Brain microvascular endothelial cell (primary cell): ENCODE data around the gene MEG3.
A peak's percentile ranks its signal among the peaks of the same experiment; 100 is the strongest.

Source experiments
- DNase-seq: peaks from one replicate; pipeline ENCODE4 v3.0.0-alpha.2; 2020
- H3K27ac ChIP-seq: fragments of 250-450 bp; sonication (Bioruptor Pico); 2 replicates; pipeline ENCODE4 v1.5.1; 2020; ENCODE audit warnings: mild to moderate bottlenecking, moderate library complexity
- H3K27me3 ChIP-seq: fragments of 250-450 bp; sonication (Bioruptor Pico); replicated peaks from 2 replicates; pipeline ENCODE4 v1.5.1; 2020; ENCODE audit warnings: mild to moderate bottlenecking
- H3K36me3 ChIP-seq: fragments of 250-450 bp; sonication (Bioruptor Pico); replicated peaks from 2 replicates; pipeline ENCODE4 v1.5.1; 2020; ENCODE audit warnings: mild to moderate bottlenecking
- H3K4me3 ChIP-seq: 2 replicates; pipeline ENCODE4 v1.5.1; 2011; ENCODE audit warnings: low read depth, mild to moderate bottlenecking, control low read depth, low read length, moderate library complexity
- in situ Hi-C: cut with HindIII; loops from 2 replicates; pipeline ENCODE4 v1.10.0; 2017; ENCODE audit warnings: low sequenced_read_pairs, low pct_ligation_motif_present
- TF ChIP-seq, protein P1 (sequence below): IDR thresholded peaks from 2 replicates; pipeline ENCODE4 v1.5.1; 2011; ENCODE audit warnings: low read depth, mild to moderate bottlenecking, moderate library complexity, low read length, control low read depth, inconsistent platforms; ENCODE audit errors: missing control alignments

MEG3 gene

DNA sequence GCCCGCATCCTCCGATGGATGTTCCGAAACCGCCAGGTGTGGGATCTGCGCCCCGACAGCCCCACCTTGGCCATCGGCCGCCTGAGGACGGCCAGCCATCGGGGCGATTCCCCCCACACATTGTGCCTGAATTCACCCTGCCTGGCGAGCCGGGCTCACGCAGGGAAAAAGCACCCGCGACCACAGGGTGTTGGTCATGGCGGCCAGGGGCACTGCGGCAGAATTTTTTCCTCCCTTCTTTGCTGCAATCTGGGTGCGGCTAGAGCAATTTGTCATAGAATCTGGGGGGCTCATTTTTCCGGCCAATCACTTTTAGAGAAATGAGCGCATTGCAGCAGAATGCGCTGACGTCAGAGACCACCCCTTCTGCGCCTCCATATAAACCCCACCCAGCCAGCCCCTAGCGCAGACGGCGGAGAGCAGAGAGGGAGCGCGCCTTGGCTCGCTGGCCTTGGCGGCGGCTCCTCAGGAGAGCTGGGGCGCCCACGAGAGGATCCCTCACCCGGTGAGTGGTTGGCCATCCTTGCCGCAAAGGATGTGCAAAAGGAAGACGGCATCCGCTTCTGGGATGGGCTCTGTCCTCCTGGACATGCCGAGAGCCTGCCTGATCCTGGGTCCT is at the start of gene MEG3:
Gene MEG3, plus strand, starts transcription at position 406 of the 619 bp plus-strand sequence.
- Histone ChIP-seq H3K36me3 (peaks cover 11% of the 10 kb centered on the region), H3K27me3 (no peaks in the 10 kb centered on the region), H3K4me3 (peak within 1 kb of the TSS; percentile 82), H3K27ac (peak within 1 kb of the TSS; percentile 77)
- TF ChIP-seq, protein P1, sequence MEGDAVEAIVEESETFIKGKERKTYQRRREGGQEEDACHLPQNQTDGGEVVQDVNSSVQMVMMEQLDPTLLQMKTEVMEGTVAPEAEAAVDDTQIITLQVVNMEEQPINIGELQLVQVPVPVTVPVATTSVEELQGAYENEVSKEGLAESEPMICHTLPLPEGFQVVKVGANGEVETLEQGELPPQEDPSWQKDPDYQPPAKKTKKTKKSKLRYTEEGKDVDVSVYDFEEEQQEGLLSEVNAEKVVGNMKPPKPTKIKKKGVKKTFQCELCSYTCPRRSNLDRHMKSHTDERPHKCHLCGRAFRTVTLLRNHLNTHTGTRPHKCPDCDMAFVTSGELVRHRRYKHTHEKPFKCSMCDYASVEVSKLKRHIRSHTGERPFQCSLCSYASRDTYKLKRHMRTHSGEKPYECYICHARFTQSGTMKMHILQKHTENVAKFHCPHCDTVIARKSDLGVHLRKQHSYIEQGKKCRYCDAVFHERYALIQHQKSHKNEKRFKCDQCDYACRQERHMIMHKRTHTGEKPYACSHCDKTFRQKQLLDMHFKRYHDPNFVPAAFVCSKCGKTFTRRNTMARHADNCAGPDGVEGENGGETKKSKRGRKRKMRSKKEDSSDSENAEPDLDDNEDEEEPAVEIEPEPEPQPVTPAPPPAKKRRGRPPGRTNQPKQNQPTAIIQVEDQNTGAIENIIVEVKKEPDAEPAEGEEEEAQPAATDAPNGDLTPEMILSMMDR = no peak
- DNase-seq = peak; percentile 76
- in situ Hi-C loops = no loop called here

DNA sequence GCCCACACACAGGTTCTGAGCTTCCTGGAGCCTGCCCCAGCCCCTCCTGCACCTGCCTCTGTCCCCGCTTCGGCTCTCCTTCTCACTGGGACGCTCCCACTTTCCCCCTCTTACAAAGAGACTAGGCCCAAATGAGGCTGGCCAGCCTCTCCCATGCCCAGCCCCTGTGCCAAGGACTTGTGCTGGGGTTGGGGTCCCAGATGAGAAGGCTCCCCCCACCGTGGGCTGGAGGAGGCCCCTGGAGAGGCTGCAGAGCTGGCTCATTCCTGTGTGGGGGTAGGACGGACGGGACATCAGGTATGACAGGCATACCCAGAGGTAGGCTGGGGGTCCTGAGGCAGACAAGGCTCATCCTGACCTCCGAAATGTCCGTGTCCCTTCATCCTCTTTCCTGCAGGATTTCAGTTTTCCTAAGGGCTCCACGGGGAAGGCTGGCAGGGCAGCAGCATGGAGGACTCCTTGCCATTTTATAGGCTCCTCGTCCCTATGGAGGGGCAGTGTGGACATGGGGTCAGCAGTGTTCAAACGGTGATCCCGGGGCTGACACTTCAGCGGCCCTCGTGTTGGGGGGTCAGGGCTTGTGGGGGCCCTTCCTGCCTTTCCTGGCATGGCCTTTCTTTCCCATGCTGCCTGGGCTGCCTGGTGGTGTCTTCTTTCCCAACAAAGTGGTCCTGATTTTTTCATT is 49.1 kb upstream of the MEG3 start:
- no peak for DNase-seq
- TF ChIP-seq, protein P1 = no peak
- H3K27me3 ChIP-seq = no peaks in the 10 kb centered on the region
- no peak overlapping the region for H3K27ac ChIP-seq
- in situ Hi-C loops = no loop called here
- no peak overlapping the region for H3K4me3 ChIP-seq
- no peaks in the 10 kb centered on the region for H3K36me3 ChIP-seq

DNA sequence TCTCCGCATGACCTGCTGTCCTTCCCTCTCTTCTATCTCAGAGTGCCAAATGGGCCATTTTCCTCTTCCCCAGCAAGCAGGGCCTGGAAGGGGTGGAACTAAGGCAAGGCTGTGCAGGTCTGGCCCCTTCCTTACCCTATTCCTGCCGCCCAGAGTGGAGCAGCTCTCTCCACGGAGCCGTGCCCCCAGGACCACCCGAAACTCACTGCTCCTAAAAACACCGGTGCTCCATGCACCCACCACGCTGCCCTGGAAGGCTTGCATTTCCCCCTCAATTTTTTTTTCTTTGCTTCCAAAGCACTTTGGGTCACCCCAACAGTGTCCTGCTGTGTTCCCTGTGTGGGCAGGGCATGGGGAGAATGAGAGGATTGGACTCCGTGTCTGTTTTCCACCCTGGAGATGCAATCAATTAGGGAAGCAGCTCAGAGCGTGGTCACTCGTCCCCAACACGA is 48.5 kb upstream of the MEG3 start:
- Histone ChIP-seq H3K36me3 (no peaks in the 10 kb centered on the region), H3K27ac (no peak overlapping the region), H3K27me3 (no peaks in the 10 kb centered on the region), H3K4me3 (no peak overlapping the region)
- TF ChIP-seq, protein P1 = no peak
- no peak for DNase-seq
- in situ Hi-C loops = no loop called here

DNA sequence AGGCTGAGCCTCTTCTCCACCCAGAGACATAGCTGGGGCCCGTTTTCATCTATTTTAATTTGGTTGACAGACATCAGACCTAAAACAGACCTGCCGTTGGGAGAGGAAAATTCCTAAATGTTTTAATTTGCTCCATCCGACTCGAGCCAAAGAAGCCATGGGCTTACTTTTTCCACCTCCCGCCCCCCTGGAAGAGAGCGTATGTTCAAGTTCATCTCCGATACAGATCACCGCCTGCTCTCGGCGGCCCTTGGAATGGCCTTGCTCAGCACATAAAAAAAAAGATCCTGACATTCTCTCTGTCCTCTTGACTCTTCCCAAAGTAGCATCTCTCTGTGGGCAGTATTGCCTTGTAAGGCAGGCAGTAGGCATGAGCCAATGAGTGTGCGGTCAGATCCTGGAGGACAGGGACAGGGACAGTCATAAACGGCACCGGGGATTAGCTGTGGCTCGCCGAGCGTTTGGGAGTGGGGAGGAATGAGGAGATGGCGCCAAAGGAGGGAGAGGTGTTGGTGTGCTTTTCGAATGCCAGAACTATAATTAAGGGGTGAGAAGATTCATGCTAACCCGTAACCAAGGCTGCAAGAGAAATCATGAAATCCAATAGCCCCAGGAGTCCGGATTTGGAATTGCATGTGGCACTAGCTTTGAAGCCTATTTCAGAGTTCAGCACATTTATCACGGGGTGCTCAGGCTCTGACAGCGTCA is 47.9 kb upstream of the MEG3 start:
- Histone ChIP-seq H3K27me3 (no peaks in the 10 kb centered on the region), H3K4me3 (no peak overlapping the region), H3K36me3 (no peaks in the 10 kb centered on the region), H3K27ac (no peak overlapping the region)
- no peak for DNase-seq
- TF ChIP-seq, protein P1 = no peak
- in situ Hi-C loops = no loop called here

DNA sequence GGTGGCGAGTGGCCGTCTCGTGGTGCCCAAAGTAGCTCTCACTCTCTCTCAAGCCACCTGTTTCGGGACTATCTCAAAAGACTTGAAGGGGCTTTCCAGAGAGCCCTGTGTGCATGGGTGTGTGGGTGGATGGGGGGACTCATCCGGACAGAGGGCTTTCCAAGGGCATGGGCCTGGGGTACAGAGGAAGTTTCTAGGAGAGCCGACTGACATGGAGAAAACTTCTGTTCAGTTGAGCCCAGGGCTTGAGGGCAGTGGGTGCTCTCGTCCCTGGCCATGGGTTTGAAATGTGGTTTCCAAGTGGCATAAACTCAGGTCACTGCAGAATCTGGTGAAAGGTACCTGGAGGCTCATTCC is 47.4 kb upstream of the MEG3 start:
- in situ Hi-C loops = no loop called here
- H3K36me3 ChIP-seq = no peaks in the 10 kb centered on the region
- H3K27me3 ChIP-seq = no peaks in the 10 kb centered on the region
- DNase-seq = no peak
- no peak overlapping the region for H3K27ac ChIP-seq
- TF ChIP-seq, protein P1 = no peak
- no peak overlapping the region for H3K4me3 ChIP-seq
